Liver (tissue), 9 donors: ENCODE measurements around the gene GPAT3. TPM values are rescaled to one million over a fixed set of nuclear protein-coding genes. Genes with fewer than 3 reads are reported as not detected.

Experiments
- DNase-seq: peaks from one replicate; pipeline ENCODE4 v3.0.0-alpha.2; 2017; ENCODE audit warnings: low spot score
- H3K27ac ChIP-seq, 2 donors: one replicate each; pipeline ENCODE4 v1.7.0; 2013; ENCODE audit warnings: inconsistent platforms in 2 of 2, low read length in 2 of 2, control low read depth in 1 of 2, low read depth in 1 of 2, mild to moderate bottlenecking in 1 of 2
- H3K27me3 ChIP-seq, 4 donors: one replicate each; pipeline versions ENCODE4 v1.6.1 to v1.7.0; 2013; ENCODE audit warnings: low read length in 3 of 4, inconsistent platforms in 1 of 4, mild to moderate bottlenecking in 1 of 4, moderate library complexity in 1 of 4; ENCODE audit not compliant: control insufficient read depth in 4 of 4, insufficient read depth in 4 of 4
- H3K36me3 ChIP-seq, 4 donors: one replicate each; pipeline versions ENCODE4 v1.6.1 to v1.7.0; 2013; ENCODE audit warnings: low read length in 3 of 4, mild to moderate bottlenecking in 3 of 4, low read depth in 1 of 4, moderate library complexity in 1 of 4; ENCODE audit not compliant: control insufficient read depth in 4 of 4, insufficient read depth in 3 of 4
- H3K4me1 ChIP-seq, 4 donors: one replicate each; pipeline versions ENCODE4 v1.6.1 to v1.7.0; 2013; ENCODE audit warnings: low read length in 3 of 4, mild to moderate bottlenecking in 3 of 4, moderate library complexity in 1 of 4; ENCODE audit not compliant: control insufficient read depth in 4 of 4, insufficient read depth in 4 of 4
- H3K4me3 ChIP-seq, 3 donors: one replicate each; pipeline versions ENCODE4 v1.6.1 to v1.7.0; 2013; ENCODE audit warnings: low read length in 3 of 3, control low read depth in 1 of 3, low read depth in 1 of 3, mild to moderate bottlenecking in 1 of 3
- H3K9ac ChIP-seq, 2 donors: one replicate each; pipeline ENCODE4 v1.7.0; 2013; ENCODE audit warnings: low read length in 2 of 2, mild to moderate bottlenecking in 2 of 2, moderate library complexity in 2 of 2, control low read depth in 1 of 2, low read depth in 1 of 2
- H3K9me3 ChIP-seq, 4 donors: one replicate each; pipeline versions ENCODE4 v1.6.1 to v1.7.0; 2013; ENCODE audit warnings: low read length in 3 of 4; ENCODE audit not compliant: control insufficient read depth in 4 of 4
- EGR1 ChIP-seq, 2 donors: IDR thresholded peaks; 2 replicates each; pipeline ENCODE4 v1.6.1; 2016 to 2018; ENCODE audit warnings: antibody characterized with exemption in 2 of 2, low read depth in 2 of 2
- FOXA1 ChIP-seq: IDR thresholded peaks from 2 replicates; pipeline ENCODE4 v1.6.1; 2016; ENCODE audit warnings: antibody characterized with exemption
- FOXA2 ChIP-seq: IDR thresholded peaks from 2 replicates; pipeline ENCODE4 v1.6.1; 2016; ENCODE audit warnings: antibody characterized with exemption
- GABPA ChIP-seq, 2 donors: IDR thresholded peaks in 1 of 2; conservative IDR thresholded peaks in 1 of 2; 2 replicates each; pipeline ENCODE4 v1.6.1; 2016; ENCODE audit warnings: antibody characterized with exemption in 2 of 2, mild to moderate bottlenecking in 1 of 2, moderate library complexity in 1 of 2
- HNF4G ChIP-seq: IDR thresholded peaks from 2 replicates; pipeline ENCODE4 v1.6.1; 2016; ENCODE audit warnings: antibody characterized with exemption
- JUND ChIP-seq, 2 donors: IDR thresholded peaks; 2 replicates each; pipeline ENCODE4 v1.6.1; 2016; ENCODE audit warnings: antibody characterized with exemption in 2 of 2
- MAX ChIP-seq: IDR thresholded peaks from 2 replicates; pipeline ENCODE4 v1.6.1; 2016; ENCODE audit warnings: antibody characterized with exemption
- NR2F2 ChIP-seq: IDR thresholded peaks from 2 replicates; pipeline ENCODE4 v1.6.1; 2016; ENCODE audit warnings: antibody characterized with exemption
- RAD21 ChIP-seq, 2 donors: IDR thresholded peaks; 2 replicates each; pipeline ENCODE4 v1.6.1; 2016; ENCODE audit warnings: antibody characterized with exemption in 2 of 2, mild to moderate bottlenecking in 2 of 2
- RXRA ChIP-seq, 2 donors: IDR thresholded peaks; 2 replicates each; pipeline ENCODE4 v1.6.1; 2017 to 2018; ENCODE audit warnings: antibody characterized with exemption in 2 of 2, mild to moderate bottlenecking in 1 of 2
- SP1 ChIP-seq: IDR thresholded peaks from 2 replicates; pipeline ENCODE4 v1.6.1; 2018; ENCODE audit warnings: antibody characterized with exemption, mild to moderate bottlenecking
- TAF1 ChIP-seq: conservative IDR thresholded peaks from 2 replicates; pipeline ENCODE4 v1.6.1; 2016; ENCODE audit warnings: antibody characterized with exemption, mild to moderate bottlenecking
- YY1 ChIP-seq: IDR thresholded peaks from 2 replicates; pipeline ENCODE4 v1.6.1; 2016; ENCODE audit warnings: antibody characterized with exemption, mild to moderate bottlenecking
- ZBTB33 ChIP-seq: IDR thresholded peaks from 2 replicates; pipeline ENCODE4 v1.6.1; 2016; ENCODE audit warnings: antibody characterized with exemption
- WGBS: extraction: QIAGEN DNeasy Blood & Tissue Kit; methylation state at CpG from one replicate; pipeline ENCODE4 v1.1.7; 2013; 5-methylcytosine and 5-hydroxymethylcytosine counted together
- polyA plus RNA-seq, 2 donors: library from polyadenylated mRNA; stranded (reverse) in 1 of 2; unstranded in 1 of 2; fragments of 200-250 nt in 1 of 2; fragments of >200 nt in 1 of 2; fragmentation: Nextera tagmentation in 1 of 2; extraction: Ambion mirVana in 1 of 2; gene quantifications; one replicate each; pipeline versions ENCODE4 v1.2.1 to v1.2.3, GENCODE V29; 2013 to 2015
- total RNA-seq, 2 donors: library from RNA; depleted of rRNA; stranded (reverse); fragments of >200 nt; gene quantifications; one replicate each; pipeline ENCODE4 v1.2.3, GENCODE V29; 2014
- TF ChIP-seq, protein P1 (sequence below): fragments of 150-350 bp; IDR thresholded peaks from 2 replicates; pipeline ENCODE4 v1.5.1; 2017; ENCODE audit warnings: improper control_type of control experiment, low read depth, low read length; ENCODE audit not compliant: missing input control
- TF ChIP-seq, protein P2 (sequence below): IDR thresholded peaks from 2 replicates; pipeline ENCODE4 v1.6.1; 2016; ENCODE audit warnings: antibody characterized with exemption
- donor health status: healthy.
- donor health status: healthy.
- donor health status: healthy.
- donor health status: healthy.
- donor health status: healthy.

The GPAT3 gene
- total and polyA plus RNA-seq, 4 donors, result 1.8 to 6.2 (median 4.5) TPM

- Histone ChIP-seq H3K4me1 (peaks cover 0 to 5% (median 0%) of the 10 kb centered on the region in 4 donors), H3K9ac (no peak overlapping the region), H3K27ac (no peak overlapping the region), H3K4me3 (no peak overlapping the region), H3K36me3 (no peaks in the 10 kb centered on the region), H3K9me3 (no peaks in the 10 kb centered on the region), H3K27me3 (no peaks in the 10 kb centered on the region)
- WGBS, result 47% methylated on average over 1 of the region's 1 CpG
- no peak for DNase-seq
- TF ChIP-seq FOXA1 (no peak), JUND (IDR thresholded peaks at IDR 0.05) (no peak), RAD21 (IDR thresholded peaks at IDR 0.05) (no peak), RXRA (IDR thresholded peaks at IDR 0.05) (no peak), GABPA (IDR thresholded peaks at IDR 0.05 in 1 of 2, conservative IDR thresholded peaks at IDR 0.05 in 1 of 2) (no peak), SP1 (no peak), NR2F2 (no peak), ZBTB33 (no peak), FOXA2 (no peak), HNF4G (no peak), TAF1 (no peak), MAX (no peak)
- TF ChIP-seq, protein P1, sequence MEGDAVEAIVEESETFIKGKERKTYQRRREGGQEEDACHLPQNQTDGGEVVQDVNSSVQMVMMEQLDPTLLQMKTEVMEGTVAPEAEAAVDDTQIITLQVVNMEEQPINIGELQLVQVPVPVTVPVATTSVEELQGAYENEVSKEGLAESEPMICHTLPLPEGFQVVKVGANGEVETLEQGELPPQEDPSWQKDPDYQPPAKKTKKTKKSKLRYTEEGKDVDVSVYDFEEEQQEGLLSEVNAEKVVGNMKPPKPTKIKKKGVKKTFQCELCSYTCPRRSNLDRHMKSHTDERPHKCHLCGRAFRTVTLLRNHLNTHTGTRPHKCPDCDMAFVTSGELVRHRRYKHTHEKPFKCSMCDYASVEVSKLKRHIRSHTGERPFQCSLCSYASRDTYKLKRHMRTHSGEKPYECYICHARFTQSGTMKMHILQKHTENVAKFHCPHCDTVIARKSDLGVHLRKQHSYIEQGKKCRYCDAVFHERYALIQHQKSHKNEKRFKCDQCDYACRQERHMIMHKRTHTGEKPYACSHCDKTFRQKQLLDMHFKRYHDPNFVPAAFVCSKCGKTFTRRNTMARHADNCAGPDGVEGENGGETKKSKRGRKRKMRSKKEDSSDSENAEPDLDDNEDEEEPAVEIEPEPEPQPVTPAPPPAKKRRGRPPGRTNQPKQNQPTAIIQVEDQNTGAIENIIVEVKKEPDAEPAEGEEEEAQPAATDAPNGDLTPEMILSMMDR, result no peak
- TF ChIP-seq, protein P2, sequence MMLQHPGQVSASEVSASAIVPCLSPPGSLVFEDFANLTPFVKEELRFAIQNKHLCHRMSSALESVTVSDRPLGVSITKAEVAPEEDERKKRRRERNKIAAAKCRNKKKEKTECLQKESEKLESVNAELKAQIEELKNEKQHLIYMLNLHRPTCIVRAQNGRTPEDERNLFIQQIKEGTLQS, result no peak
These were observed 22.8 kb downstream of the GPAT3 start for GRCh38 chr4:83558680-83559079.

DNA sequence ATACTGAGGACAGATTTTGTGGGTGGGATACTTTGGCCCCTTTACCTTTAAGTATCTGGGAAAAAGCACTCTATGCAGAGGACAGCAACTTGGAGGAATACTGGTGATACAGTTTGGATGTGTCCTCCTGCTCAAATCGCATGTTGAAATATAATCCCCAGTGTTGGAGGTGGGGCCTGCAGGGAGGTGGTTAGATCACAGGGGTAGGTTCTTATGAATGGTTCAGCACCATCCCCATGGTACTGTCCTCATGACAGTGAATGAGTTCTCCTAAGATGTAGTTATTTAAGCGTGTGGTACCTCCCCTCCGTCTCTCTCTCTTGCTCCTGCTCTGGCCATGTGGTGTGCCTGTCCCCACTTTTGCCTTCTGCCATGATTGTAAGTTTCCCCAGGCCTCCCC, 24.6 kb downstream of the GPAT3 start:
- peaks cover 0 to 5% (median 0%) of the 10 kb centered on the region in 4 donors for H3K4me1 ChIP-seq
- DNase-seq, result no peak
- H3K9me3 ChIP-seq, result no peaks in the 10 kb centered on the region
- no peak overlapping the region for H3K4me3 ChIP-seq
- no peaks in the 10 kb centered on the region for H3K27me3 ChIP-seq
- 94% methylated on average over 3 of the region's 3 CpGs for WGBS
- TF ChIP-seq TAF1 (no peak), SP1 (no peak), GABPA (IDR thresholded peaks at IDR 0.05 in 1 of 2, conservative IDR thresholded peaks at IDR 0.05 in 1 of 2) (no peak), EGR1 (IDR thresholded peaks at IDR 0.05; ENCODE audit: low read depth in 2 of 2) (no peak), HNF4G (no peak), YY1 (no peak), RAD21 (IDR thresholded peaks at IDR 0.05) (no peak)
- TF ChIP-seq, protein P2, result no peak
- TF ChIP-seq, protein P1, result no peak
- H3K9ac ChIP-seq, result no peak overlapping the region
- H3K36me3 ChIP-seq, result no peaks in the 10 kb centered on the region
- no peak overlapping the region for H3K27ac ChIP-seq
